Measurements from ENCODE around the gene OSBP2. TPM values are rescaled to one million over a fixed set of nuclear protein-coding genes. Genes with fewer than 3 reads are reported as not detected.

Gene OSBP2, protein sequence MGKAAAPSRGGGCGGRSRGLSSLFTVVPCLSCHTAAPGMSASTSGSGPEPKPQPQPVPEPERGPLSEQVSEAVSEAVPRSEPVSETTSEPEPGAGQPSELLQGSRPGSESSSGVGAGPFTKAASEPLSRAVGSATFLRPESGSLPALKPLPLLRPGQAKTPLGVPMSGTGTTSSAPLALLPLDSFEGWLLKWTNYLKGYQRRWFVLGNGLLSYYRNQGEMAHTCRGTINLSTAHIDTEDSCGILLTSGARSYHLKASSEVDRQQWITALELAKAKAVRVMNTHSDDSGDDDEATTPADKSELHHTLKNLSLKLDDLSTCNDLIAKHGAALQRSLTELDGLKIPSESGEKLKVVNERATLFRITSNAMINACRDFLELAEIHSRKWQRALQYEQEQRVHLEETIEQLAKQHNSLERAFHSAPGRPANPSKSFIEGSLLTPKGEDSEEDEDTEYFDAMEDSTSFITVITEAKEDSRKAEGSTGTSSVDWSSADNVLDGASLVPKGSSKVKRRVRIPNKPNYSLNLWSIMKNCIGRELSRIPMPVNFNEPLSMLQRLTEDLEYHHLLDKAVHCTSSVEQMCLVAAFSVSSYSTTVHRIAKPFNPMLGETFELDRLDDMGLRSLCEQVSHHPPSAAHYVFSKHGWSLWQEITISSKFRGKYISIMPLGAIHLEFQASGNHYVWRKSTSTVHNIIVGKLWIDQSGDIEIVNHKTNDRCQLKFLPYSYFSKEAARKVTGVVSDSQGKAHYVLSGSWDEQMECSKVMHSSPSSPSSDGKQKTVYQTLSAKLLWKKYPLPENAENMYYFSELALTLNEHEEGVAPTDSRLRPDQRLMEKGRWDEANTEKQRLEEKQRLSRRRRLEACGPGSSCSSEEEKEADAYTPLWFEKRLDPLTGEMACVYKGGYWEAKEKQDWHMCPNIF
- 6.3 and 7.7 TPM in 2 replicates for total RNA-seq (2014; rRNA removed; shearing (Covaris generic))

DNA sequence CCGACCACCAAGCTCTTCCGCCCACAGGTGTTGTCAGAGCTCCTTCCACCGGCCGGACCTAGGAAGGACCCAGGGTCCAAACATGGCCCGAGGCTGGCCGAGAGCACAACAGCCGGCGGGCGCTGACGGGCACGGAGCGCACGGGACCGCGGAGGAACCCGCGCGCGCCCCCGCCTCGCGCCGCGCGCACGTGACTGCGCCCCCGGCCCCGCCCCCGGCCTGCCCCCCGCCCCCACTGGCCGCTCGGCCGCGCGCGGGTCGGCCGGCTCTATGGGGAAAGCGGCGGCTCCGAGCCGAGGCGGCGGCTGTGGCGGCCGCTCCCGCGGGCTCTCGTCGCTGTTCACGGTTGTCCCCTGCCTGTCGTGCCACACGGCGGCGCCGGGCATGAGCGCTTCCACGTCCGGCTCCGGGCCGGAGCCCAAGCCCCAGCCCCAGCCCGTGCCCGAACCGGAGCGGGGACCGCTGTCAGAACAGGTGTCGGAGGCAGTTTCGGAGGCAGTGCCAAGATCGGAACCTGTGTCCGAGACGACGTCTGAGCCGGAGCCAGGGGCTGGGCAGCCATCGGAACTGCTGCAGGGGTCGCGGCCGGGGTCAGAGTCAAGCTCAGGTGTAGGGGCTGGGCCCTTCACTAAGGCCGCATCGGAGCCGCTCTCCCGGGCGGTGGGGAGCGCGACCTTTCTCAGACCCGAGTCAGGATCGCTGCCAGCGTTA lies at the start of gene OSBP2:
Gene OSBP2 (plus strand): TSS at position 235 of the 711 bp plus-strand sequence. CDS start 36 bp downstream, at position 271.

DNA sequence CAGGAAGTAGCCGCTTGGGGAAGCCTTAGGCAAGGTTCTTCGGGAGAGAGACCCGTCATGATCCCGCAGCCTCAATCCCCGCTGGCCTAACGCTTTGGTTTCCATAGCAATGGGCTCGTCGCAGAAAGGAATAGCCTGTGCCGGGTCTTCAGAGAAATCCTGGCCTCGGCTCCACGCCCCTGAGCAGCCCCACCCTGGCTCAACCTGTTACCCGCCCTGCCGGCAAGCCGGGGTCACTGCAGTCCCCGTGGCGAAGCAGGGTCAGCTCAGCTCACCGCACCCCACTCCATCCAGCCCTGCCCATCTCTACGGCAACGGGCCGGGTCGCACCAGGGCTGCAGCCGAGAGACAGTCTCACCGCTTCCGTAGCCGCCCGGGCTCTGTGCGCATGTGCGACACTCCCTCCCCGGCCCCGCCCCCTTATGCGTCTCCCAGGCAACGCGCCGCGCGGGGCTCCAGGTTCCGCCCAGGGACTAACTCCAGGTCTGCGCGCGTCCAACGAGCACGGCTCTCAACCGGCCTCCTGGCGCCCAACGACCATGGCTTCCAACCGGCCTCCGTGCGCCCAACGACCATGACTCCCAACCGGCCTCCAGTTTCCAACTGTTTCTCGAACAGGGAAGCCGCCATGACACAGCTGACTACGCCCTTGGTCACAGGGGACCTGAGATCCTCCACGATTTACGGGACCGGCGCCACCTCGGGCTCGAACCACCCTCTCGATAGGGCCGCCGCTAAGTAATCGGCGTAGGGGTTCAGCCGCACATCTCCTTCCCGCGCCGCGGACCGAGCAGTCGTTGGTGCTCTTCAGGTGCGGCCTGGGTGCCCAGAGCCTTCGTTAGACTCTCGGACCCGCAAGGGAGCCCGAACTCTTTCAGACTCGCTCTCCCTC lies 26.9 kb upstream of the OSBP2 start, which contains the start of gene DUSP18:
Gene DUSP18 (minus strand): TSS at position 382 of the 892 bp plus-strand sequence. CDS start 3,872 bp downstream, outside the sequence.

Small RNA genes within 50 kb of the gene (small RNA-seq; reads per million reads assigned to genes)
- gene MIR3200 = not detected

Other genes with a start within 250 kb of the OSBP2 start
- gene SEC14L3, start 222.9 kb upstream of the OSBP2 start, total RNA-seq (2014; rRNA removed; shearing (Covaris generic)) = not detected in 2 replicates
- gene SEC14L4, start 189.2 kb upstream of the OSBP2 start, total RNA-seq (2014; rRNA removed; shearing (Covaris generic)) = 1.9 and 2.1 TPM in 2 replicates
- not detected in 2 replicates for gene SEC14L6, start 148.1 kb upstream of the OSBP2 start, total RNA-seq (2014; rRNA removed; shearing (Covaris generic))
- not detected in 2 replicates for gene GAL3ST1, start 120.2 kb upstream of the OSBP2 start, total RNA-seq (2014; rRNA removed; shearing (Covaris generic))
- gene PES1, start 103.0 kb upstream of the OSBP2 start, total RNA-seq (2014; rRNA removed; shearing (Covaris generic)) = 137 and 144 TPM in 2 replicates
- 2.6 and 3.1 TPM in 2 replicates for gene TCN2, start 87.7 kb upstream of the OSBP2 start, total RNA-seq (2014; rRNA removed; shearing (Covaris generic))
- 7.3 and 9.0 TPM in 2 replicates for gene SLC35E4, start 59.1 kb upstream of the OSBP2 start, total RNA-seq (2014; rRNA removed; shearing (Covaris generic))
- gene DUSP18, start 27.0 kb upstream of the OSBP2 start, total RNA-seq (2014; rRNA removed; shearing (Covaris generic)) = 2.3 and 5.5 TPM in 2 replicates

All from A375 (cell line).